Lower leg skin (tissue), 3 donors: Measurements from ENCODE around the gene NAMPT.

ENCODE experiments used
- POLR2A ChIP-seq, 2 donors: fragments of 450-650 bp; IDR thresholded peaks; one replicate each; pipeline ENCODE4 v1.6.1; 2016 to 2017; ENCODE audit warnings: antibody characterized with exemption in 2 of 2, mild to moderate bottlenecking in 1 of 2, moderate library complexity in 1 of 2
- TF ChIP-seq, protein P1 (sequence below), 3 donors: fragments of 450-650 bp; IDR thresholded peaks; one replicate each; pipeline ENCODE4 v1.5.1; 2016; ENCODE audit warnings: antibody characterized with exemption in 3 of 3, mild to moderate bottlenecking in 3 of 3, moderate library complexity in 2 of 3

DNA sequence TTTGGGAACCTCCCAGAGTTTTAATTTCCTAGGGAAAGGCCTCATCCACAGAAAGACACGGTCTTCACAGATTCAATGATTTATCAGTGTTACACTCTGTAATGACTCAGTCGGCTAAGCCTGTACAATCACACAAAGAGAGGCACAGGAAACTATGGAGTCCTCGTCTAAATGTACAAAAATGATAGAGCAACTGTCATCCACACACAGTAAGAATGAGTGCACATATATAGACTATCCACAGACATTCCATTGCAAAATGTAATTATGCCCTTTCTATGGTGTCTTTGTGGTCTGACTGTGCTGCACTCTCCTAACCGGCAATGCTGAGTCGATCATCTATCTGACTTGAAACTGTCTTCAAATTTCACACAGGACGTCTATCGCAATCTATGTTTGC, 3.5 kb upstream of the NAMPT start:
- TF ChIP-seq, protein P1, sequence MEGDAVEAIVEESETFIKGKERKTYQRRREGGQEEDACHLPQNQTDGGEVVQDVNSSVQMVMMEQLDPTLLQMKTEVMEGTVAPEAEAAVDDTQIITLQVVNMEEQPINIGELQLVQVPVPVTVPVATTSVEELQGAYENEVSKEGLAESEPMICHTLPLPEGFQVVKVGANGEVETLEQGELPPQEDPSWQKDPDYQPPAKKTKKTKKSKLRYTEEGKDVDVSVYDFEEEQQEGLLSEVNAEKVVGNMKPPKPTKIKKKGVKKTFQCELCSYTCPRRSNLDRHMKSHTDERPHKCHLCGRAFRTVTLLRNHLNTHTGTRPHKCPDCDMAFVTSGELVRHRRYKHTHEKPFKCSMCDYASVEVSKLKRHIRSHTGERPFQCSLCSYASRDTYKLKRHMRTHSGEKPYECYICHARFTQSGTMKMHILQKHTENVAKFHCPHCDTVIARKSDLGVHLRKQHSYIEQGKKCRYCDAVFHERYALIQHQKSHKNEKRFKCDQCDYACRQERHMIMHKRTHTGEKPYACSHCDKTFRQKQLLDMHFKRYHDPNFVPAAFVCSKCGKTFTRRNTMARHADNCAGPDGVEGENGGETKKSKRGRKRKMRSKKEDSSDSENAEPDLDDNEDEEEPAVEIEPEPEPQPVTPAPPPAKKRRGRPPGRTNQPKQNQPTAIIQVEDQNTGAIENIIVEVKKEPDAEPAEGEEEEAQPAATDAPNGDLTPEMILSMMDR (IDR thresholded peaks at IDR 0.05), result no peak
- TF ChIP-seq POLR2A (IDR thresholded peaks at IDR 0.05), result no peak
